Activated T-helper 1 cell treated with anti-CD3 and anti-CD28 coated beads, Interleukin-2, amount 50 U/mL, for 16 hours (primary cell): Measurements from ENCODE around the gene KRT31.
"Not testable (repeated sequence)": the region's sequence is repeated elsewhere in the genome, so short reads cannot be mapped to it uniquely, and the experiment has no call there.

Experiments
- DNase-seq, 2 donors: peaks; one replicate each; pipeline ENCODE4 v3.0.0-alpha.2; 2020; ENCODE audit warnings: low read depth in 1 of 2, low spot score in 1 of 2

KRT31 gene

DNA sequence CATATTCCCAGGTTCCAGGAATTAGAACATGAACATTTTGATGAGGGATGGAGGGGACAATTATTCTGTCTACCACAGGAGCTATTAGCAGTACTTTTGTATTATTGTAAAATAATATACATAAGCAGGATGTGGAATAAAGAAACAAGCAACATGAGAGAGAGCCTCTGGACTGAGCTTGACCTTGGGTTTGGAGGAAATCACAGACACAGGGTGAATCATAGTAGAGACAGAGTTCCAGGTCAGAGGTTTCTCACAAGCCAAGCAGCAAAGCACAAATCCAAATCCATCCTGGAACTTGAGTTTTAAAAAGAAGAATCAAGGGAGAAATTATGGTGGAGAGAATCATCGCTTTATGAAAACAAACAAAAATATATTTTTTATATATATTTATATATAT lies 5.1 kb downstream of the KRT31 start:
- no peak for DNase-seq

DNA sequence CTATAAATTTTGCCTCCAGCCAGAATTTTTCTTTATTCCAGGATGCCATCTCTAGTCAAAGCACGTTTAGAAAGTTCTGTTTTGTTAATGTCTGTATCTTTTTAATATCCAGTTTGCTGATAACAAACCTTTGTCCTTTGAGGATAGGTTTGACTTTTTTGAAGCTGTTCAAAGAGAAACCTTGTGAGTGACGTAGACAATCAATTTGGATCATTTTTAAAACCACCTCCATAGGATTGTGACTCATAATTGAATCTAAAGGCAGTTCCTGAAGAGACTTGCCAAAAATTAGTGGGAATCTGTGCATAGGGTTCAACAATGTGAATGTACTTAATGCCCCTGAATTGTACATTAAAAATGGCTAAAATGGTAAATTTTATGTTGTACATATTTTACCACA lies 5.9 kb downstream of the KRT31 start:
- no peak for DNase-seq

DNA sequence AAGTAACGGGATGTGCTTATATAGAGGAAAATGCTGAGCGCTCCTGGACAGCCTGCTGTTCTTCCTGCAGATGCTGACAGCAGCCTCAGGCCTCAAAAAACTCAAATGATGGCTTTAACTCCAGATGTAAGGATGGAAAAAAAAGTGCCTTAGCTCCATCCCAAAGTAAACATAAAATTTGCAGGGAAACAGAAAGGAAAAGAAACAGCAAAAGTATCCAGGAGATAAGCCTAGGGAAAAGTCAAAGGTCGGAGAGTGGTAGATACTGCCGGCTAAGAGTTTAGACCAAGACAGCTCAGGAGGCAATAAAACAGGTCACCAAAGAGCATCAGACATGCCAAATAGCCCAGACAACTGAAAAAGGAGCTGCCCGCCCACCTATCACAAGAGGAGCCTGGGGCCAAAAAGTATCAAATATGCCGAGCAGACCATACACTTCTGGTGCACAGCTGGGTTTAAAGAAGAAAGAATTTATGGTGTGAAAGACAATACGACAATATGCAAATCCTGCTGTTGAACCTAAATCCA lies 6.9 kb downstream of the KRT31 start:
- no peak for DNase-seq

DNA sequence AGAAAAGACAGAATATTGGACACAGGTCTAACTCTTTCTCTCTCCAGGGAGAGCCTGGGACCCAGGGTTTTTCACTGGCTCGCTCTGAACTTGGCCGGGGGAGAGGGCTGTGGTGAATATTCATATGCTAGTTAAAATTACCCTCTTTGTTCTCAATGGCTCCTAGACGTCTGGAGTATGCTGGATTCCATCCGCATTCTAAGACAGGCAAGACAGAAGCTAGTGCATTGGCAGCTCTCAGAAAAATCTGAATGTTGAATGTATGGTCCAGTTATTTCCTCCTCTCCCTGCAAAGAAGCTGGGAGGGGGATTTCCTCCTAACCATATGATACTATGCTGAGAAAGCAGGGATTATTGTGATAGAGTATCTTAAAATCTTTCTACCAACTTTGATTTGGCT lies 9.7 kb downstream of the KRT31 start:
- no peak for DNase-seq

DNA sequence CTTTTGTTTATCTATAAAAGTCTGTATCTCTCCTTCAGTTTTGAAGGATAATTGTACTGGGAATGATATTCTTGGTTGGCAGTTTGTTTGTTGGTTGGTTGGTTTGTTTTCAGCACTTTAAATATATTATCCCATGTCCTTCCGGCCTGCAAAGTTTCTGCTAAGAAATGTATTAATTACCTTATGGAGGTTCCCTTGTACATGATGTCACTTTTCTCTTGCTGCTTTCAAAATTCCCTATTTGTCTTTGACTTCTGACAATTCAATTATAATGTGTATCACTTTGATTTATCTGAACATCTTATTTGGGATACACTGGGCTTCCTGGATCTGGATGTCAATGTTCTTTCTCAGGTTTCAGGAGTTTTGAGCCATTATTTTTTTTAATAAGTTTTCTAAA lies 11.2 kb downstream of the KRT31 start:
- DNase-seq, result no peak

DNA sequence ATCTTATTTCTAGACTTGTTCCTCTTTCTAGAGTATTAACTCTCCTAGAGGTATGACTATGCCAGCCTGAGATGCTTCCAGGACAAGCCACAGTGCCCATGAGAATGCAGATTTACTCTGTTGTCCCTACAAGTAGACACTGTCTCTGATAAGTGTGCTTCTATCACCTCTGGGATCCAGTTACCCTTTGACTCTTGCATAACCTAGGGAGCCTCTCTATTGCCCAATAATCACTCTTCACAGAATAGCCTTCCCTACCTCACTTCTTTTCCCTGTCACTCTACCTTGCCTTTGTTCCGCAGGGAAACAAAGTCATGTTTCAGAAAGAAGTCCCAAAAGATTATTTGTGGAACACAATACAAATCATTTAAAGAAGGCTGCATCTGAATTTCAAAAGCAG lies 13.7 kb downstream of the KRT31 start:
- no peak for DNase-seq

DNA sequence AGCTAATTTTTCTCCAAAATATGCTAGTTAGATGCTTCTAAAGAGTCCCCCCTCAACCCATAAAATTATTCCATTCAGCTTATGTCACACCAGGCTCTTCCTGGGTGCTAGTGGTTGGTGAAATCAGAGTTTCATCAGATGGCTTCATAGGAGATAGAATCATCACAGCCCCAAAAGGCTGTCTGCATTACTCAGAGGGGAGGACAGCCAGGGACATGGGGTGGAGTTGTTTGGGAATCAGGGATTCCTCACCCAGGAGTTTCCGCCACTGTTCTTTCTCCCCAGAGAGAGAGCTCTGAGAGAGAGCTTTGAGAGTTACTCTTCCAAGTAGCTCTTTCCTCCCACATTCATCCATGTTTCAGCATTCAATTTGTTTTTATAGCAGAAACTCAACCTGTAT lies 15.0 kb downstream of the KRT31 start:
- DNase-seq, result no peak

DNA sequence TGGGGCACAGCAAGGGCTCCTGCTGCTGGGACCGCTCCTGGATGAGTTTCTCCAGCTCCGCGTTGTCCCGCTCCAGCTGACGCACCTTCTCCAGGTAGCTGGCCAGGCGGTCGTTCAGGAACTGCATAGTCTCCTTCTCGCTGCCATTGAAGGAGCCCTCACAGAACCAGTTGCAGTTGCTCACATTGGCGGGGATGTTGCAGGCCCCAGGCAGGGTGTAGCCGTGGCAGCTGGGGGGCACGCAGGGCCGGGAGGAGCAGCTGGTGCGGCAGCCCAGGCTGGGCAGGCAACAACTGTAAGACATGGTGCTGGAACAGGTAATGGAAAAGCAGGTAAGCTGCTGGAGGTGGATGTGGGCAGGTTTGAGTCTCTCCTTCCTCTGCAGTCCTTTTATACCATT lies 15.5 kb downstream of the KRT31 start, which contains the start of gene KRT34:
Gene KRT34 (minus strand): TSS at position 364 of the 400 bp plus-strand sequence. CDS start 60 bp downstream, at position 304.
- not testable (repeated sequence) for DNase-seq

DNA sequence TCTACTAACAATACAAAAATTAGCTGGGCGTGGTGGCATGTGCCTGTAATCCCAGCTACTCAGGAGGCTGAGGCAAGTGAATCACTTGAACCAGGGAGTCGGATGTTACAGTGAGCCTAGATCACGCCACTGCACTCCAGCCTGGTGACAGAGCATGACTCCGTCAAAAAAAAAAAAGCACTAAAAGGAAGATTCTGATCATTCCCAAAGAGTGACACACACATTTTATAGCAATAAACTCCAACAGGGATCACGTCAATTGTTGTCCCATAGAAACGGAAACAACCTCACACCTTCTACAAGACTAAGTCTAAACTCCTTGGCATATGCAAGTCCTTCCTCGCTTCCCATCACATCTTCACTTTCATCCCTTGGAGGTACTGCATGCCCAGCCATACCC lies 17.3 kb downstream of the KRT31 start:
- DNase-seq, result not testable (repeated sequence)

DNA sequence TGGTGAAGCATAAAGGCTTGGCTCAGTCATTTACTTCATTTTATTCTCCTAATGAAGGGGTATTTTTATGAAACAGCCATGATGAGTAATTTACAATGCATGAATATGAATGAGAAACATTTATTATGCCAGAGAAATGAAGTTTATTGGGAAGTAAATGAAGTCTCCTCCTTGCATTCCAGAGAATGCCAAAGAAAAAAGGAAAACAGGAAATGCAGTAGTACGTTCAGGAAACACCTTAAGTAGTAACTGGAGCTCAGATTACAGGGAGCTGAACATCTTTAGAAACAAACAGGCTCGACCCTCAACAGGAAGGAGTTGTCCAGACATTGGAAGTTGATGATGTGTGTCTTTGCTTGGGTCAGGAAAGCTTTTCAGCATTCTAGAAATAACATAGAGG lies 19.9 kb downstream of the KRT31 start:
- no peak for DNase-seq

DNA sequence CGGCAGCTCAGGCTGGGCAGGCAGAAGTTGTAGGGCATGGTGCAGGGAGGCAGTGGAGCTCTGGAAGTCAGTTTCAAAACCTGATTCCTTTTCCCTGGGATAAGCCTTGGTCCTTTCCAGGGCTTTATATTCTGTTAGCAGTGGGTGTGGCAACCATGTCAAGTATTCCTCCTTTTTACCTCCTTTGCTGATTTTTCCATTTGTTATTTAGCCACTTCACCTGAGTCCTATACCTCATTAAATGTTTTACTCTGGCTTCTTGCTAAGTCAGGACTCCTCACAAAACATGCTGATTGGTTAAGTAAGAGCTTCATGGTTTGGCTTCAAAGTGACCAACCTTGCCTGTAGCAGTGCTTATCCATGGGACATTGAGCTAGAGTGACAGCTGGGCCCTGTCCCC lies 27.7 kb downstream of the KRT31 start, which contains the start of gene KRT33B:
Gene KRT33B (minus strand): TSS at position 101 of the 400 bp plus-strand sequence. CDS start 63 bp downstream, at position 38.
- no peak for DNase-seq

DNA sequence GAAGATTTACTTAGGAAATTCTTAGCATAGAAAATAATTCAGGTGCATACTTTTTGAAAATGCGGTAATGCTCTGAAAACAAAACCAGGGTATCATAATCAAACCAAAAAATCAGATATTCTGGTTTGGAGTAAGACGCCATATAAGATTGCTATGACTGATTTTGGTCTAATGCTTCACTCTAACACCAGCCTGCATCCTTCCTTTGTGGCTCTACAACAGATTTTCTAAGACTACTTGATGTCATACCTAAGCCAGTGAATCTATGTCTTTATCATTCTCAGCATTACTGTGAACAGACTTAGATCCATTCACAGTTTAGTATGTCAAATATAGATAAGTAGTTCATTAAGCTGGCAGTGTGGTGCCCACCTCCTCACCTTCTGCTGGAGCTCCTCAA lies 28.4 kb downstream of the KRT31 start:
- no peak for DNase-seq

DNA sequence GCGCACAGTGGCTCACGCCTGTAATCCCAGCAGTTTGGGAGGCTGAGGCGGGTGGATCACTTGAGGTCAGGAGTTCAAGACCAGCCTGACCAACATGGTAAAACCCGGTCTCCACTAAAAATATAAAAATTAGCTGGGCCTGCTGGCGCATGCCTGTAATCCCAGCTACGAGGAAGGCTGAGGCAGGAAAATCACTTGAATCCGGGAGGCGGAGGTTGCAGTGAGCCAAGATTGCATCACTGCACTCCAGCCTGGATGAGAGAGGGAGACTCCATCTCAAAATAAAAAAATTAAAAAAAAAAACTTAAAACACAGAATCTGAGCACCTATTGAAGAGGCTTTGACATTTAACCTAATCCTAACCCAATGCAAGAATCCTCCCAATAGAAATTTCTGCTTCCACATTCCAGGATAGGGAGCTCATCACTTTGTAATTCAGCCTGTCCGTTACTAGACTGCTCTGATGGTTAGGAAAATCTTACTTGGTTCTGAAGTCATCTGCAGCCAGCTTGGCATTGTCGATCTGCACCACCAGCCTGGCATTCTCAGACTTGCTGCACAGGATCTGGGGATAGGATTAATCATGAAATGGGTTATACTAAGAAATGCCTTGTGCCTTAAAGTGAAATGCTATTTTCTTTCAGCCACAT lies 29.9 kb downstream of the KRT31 start:
- no peak for DNase-seq

DNA sequence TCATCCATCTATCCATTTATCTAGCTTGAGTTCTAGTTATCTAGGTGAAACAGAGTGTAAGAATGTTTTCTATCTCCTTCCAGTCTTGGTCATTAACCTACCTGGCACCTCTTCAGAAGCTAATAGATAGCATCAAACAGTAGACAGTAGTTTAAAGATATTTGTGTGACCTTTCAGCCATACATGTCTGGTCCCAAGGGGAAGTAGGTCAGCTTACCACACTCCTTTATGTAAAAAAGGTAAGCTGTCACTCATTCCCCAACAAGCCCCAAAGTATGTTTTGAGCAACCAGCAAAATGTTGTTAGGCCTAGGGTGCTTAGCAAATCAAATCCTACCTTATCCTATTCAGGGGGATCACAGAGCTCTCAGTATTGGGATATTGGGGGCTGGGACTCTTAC lies 31.3 kb downstream of the KRT31 start:
- DNase-seq, result no peak

DNA sequence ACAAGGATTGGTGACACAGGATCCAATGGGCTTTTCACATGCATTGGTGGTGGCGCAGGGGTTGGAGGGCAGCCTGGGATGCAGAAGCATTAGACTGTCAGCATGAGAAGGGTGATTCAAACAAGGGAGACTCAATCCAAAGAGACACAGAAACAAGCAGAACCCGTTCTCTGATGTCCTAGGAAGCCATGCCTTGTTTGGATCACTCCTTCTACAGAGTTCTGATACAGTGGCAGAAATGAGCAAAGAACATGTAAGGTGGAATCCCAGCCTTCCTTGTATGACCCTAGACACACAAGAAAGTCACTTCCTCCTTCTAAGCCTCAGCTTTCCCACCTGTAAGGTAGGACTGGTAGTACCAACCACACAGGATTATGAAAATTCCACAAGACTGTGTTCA lies 33.5 kb downstream of the KRT31 start:
- no peak for DNase-seq

DNA sequence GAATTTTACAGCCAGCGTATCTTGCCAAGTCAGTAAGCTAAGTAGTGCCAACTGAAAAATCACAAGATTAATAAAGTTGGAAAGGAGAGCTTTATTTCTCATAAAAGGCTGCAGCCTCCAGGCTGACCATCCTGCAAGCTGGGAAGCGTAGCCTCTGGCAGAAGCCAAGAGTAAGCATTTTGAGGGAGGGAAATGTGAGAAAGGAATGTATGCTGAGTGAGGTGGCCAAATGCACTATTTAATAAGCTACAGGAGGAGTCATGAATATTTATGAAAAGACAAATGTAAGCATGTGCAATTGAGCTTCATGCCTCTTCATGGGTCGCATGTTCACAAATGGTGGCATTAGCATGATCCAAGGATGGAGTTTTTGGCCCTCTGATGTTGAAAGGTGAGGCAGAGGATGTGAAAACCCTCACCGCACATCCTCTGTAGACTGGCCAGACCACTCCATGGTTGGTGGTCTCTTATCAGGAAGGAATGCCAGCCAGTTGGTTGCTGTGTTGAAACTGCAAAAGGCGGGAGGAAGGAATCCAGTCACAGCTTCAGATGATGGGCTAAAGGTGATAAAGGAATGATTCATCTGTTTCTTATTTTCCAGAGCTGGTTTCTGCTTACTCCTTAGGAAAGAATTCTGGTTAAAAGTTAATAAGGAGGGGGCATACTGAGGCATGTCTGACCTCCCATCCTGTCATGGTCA lies 37.0 kb downstream of the KRT31 start:
- DNase-seq, result no peak

DNA sequence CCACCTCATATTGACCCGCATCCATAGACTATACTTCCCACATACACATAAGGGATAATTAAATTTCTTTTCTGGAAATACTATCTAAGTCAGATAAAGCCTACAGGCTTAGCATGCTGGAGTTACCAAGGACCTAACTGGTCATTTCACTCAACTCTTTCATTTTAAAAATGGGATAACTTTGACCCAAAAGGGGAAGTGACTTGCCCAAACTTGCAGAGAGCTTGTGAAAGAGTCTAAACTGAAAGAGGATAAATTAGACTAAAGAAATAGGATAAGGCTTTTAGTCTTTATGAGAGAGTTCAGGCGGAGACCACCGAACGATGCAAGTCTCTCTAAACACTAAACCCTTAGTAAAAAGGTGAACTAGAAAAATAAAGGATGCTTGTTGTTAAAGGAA lies 42.9 kb downstream of the KRT31 start:
- DNase-seq, result no peak

DNA sequence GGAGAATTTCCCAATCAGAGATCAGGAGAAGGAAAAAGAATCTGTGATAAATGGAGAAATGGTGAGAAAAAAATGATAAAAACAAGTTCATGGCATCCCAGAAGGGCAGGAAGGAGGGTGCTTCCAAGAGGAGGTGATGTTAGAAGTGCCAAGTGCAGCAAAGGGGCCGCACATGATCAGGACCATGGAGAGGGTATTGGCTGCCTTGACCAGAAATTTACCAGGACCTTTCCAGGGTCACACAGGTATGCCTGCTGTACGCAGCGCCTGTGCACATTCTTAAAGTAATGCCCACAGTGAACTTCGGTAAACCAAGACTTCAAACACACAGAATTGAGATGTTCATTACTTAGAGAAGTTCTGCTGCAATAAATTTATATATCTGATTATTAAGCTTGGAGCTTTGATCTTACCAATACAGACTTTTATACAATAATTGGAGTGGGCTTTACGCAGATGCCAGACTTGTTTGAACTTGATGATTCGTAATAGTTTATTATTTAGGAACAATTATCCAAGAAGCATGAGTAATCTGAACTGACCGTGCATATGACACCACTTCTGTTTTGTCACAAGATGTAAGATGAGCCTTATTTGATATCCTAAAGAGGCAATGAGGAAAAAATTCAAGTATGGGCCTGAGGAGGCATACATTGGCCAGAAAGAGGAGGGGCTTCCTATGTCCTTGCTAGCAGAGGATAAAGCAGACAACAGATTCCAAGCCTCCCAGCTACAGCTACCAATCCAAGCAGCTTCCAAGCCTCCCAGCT lies 44.6 kb downstream of the KRT31 start:
- DNase-seq, result no peak

DNA sequence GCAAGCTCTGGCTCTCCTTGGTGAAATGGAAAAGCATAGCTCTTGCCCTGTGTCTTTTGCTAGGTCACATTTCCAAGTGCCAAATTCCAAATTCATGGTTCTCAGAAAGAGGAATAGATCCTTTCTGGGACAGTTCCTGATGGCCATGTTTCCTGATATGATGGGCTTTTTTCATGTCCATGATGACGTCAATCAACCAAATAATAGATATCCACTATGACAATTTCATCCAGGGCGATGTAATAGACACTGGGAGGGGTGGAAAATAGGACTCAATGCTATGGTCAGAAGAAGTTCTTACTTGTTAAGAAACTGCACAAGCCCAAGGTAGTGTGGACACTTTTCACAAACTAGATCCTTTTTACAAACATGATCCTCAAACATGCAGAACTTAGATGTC lies 46.2 kb downstream of the KRT31 start:
- DNase-seq, result no peak

DNA sequence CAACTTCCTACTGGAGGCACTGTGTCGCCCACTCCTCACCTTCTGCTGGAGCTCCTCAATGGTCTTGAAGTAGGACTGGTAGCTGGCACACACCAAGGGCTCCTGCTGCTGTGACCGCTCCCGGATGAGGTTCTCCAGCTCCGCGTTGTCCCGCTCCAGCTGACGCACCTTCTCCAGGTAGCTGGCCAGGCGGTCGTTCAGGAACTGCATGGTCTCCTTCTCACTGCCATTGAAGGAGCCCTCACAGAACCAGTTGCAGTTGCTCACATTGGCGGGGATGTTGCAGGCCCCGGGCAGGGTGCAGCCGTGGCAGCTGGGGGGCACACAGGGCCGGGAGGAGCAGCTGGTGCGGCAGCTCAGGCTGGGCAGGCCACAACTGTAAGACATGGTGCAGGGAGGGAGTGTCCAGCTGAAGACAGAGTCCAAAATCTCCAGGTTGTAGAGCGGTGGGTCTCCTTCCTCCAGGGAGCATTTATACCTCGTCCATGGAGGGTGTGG lies 47.0 kb downstream of the KRT31 start, which contains the start of gene KRT33A:
Gene KRT33A (minus strand): TSS at position 448 of the 498 bp plus-strand sequence. CDS start 61 bp downstream, at position 387.
- not testable (repeated sequence) for DNase-seq
